Measurements from ENCODE around the gene EIF2S2. TPM values are rescaled to one million over a fixed set of nuclear protein-coding genes. Genes with fewer than 3 reads are reported as not detected.

The EIF2S2 gene
- total RNA-seq, 1 experiment from 2014 or later = 121 TPM

DNA sequence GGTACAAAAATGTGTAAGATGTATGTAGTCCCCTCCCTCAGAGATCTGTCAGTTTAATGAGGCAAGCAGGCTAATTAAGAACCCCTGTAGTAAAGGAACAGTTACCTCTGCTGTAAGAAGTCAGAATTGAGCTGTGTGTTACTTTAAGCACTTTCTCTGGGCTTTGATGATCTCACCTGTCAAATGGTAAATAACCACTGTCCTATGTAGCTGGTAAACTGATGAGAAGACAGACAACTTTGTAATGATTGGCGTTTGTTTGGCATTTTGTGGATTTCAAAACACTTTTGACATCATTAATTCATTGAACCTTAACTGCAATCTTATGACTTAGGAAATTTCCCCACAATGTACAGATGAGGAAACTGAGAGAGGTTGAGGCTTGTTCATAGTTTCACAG lies 62.7 kb downstream of the EIF2S2 start:
- Histone ChIP-seq H3K79me2 (ENCODE audit: insufficient read depth, low read length) (peaks cover 90% of the 10 kb centered on the region), H3K27ac (ENCODE audit: low read depth, low read length) (no peak overlapping the region), H3K4me1 (ENCODE audit: control insufficient read depth in 1 of 2, insufficient read depth in 2 of 2, low read length in 2 of 2) (no peaks in the 10 kb centered on the region), H4K20me1 (ENCODE audit: insufficient read depth) (0 out of 2 replicates have a peak, but pooled peaks cover 3% of the 10 kb centered on the region), H3K9me2 (ENCODE audit: insufficient read depth) (no peaks in the 10 kb centered on the region), H3K9ac (ENCODE audit: low read length) (no peak overlapping the region), H3K9me3 (ENCODE audit: control insufficient read depth in 1 of 2, insufficient read depth in 1 of 2, low read depth in 1 of 2, low read length in 2 of 2) (no peaks in the 10 kb centered on the region), H3K27me3 (ENCODE audit: insufficient read depth, low read length) (no peaks in the 10 kb centered on the region), H2AFZ (ENCODE audit: low read depth, low read length, poor library complexity, severe bottlenecking) (no peak overlapping the region), H3K4me3 (replicated peaks in 1 of 2; ENCODE audit: low read depth in 1 of 2, low read length in 2 of 2) (no peak overlapping the region), H3K36me3 (ENCODE audit: control insufficient read depth in 1 of 2, insufficient read depth in 2 of 2, low read length in 2 of 2) (no peaks in the 10 kb centered on the region), H3K4me2 (ENCODE audit: low read length) (no peak overlapping the region)
- CTCF ChIA-PET = no interaction called here
- TF ChIP-seq POLR2A (IDR thresholded peaks at IDR 0.05; ENCODE audit: borderline replicate concordance, extremely low read depth, insufficient read depth, insufficient read length) = no peak
- TF ChIP-seq YY1 (IDR thresholded peaks at IDR 0.05; ENCODE audit: extremely low read depth, insufficient replicate concordance, low read depth, low read length) = no peak
- no peak for TF ChIP-seq SIN3A (IDR thresholded peaks at IDR 0.05; ENCODE audit: low read depth)
- TF ChIP-seq SRF (IDR thresholded peaks at IDR 0.05; ENCODE audit: low read depth) = no peak
- TF ChIP-seq EZH2phosphoT487 (IDR thresholded peaks at IDR 0.05; ENCODE audit: borderline replicate concordance) = no peak
- no peak for TF ChIP-seq FOSL1 (IDR thresholded peaks at IDR 0.05; ENCODE audit: low read depth)
- TF ChIP-seq, protein P1, sequence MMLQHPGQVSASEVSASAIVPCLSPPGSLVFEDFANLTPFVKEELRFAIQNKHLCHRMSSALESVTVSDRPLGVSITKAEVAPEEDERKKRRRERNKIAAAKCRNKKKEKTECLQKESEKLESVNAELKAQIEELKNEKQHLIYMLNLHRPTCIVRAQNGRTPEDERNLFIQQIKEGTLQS (IDR thresholded peaks at IDR 0.05) = no peak
- TF ChIP-seq CBX3 (IDR thresholded peaks at IDR 0.05; ENCODE audit: low read depth) = no peak
- TF ChIP-seq, protein P2, sequence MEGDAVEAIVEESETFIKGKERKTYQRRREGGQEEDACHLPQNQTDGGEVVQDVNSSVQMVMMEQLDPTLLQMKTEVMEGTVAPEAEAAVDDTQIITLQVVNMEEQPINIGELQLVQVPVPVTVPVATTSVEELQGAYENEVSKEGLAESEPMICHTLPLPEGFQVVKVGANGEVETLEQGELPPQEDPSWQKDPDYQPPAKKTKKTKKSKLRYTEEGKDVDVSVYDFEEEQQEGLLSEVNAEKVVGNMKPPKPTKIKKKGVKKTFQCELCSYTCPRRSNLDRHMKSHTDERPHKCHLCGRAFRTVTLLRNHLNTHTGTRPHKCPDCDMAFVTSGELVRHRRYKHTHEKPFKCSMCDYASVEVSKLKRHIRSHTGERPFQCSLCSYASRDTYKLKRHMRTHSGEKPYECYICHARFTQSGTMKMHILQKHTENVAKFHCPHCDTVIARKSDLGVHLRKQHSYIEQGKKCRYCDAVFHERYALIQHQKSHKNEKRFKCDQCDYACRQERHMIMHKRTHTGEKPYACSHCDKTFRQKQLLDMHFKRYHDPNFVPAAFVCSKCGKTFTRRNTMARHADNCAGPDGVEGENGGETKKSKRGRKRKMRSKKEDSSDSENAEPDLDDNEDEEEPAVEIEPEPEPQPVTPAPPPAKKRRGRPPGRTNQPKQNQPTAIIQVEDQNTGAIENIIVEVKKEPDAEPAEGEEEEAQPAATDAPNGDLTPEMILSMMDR (IDR thresholded peaks at IDR 0.05 in 2 of 3, conservative IDR thresholded peaks at IDR 0.05 in 1 of 3; ENCODE audit: borderline replicate concordance in 1 of 3, insufficient read depth in 1 of 3, low read depth in 2 of 3, low read length in 2 of 3) = no peak
- RAD21 ChIA-PET (ENCODE audit: low non-redundant PET in 1 of 2, low total read pairs in 2 of 2, uncharacterized antibody in 2 of 2, unreplicated experiment in 2 of 2) = no interaction called here
- no TSS peak for BruUV-seq (replicated peaks)
- POLR2A ChIA-PET = no interaction called here
- DNase-seq (ENCODE audit: low read depth, low spot score) (no peak), ATAC-seq (no peak)
- intact Hi-C loops (cut with micrococcal nuclease) = no loop called here

DNA sequence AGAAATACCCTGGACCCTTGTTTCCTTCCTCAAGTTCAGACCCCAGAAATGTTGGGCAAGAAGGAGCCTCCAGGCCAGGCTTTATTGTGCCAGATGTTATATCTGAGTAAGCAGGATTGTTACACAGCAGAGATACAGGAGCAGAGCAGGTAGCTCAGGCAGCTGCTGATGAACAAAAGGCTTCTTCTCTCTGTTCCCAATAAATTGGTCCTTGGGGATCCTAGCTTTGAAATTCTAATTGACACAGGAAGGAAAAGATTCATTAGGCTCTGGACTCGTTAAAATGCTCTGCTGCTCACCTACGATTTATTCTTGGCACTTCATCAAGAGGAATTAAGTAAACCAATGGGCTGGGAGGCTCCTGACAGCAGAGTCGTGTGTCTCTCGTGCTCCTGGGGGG lies 64.1 kb downstream of the EIF2S2 start:
- Histone ChIP-seq H3K4me2 (ENCODE audit: low read length) (no peak overlapping the region), H3K4me3 (replicated peaks in 1 of 2; ENCODE audit: low read depth in 1 of 2, low read length in 2 of 2) (no peak overlapping the region), H3K4me1 (ENCODE audit: control insufficient read depth in 1 of 2, insufficient read depth in 2 of 2, low read length in 2 of 2) (no peaks in the 10 kb centered on the region), H3K27ac (ENCODE audit: low read depth, low read length) (no peak overlapping the region), H4K20me1 (ENCODE audit: insufficient read depth) (0 out of 2 replicates have a peak, but pooled peaks cover 3% of the 10 kb centered on the region), H3K79me2 (ENCODE audit: insufficient read depth, low read length) (peaks cover 90% of the 10 kb centered on the region), H2AFZ (ENCODE audit: low read depth, low read length, poor library complexity, severe bottlenecking) (no peak overlapping the region), H3K9me2 (ENCODE audit: insufficient read depth) (no peaks in the 10 kb centered on the region), H3K36me3 (ENCODE audit: control insufficient read depth in 1 of 2, insufficient read depth in 2 of 2, low read length in 2 of 2) (no peaks in the 10 kb centered on the region), H3K9me3 (ENCODE audit: control insufficient read depth in 1 of 2, insufficient read depth in 1 of 2, low read depth in 1 of 2, low read length in 2 of 2) (no peaks in the 10 kb centered on the region), H3K27me3 (ENCODE audit: insufficient read depth, low read length) (no peaks in the 10 kb centered on the region), H3K9ac (ENCODE audit: low read length) (no peak overlapping the region)
- BruUV-seq (replicated peaks) = no TSS peak
- RAD21 ChIA-PET (ENCODE audit: low non-redundant PET in 1 of 2, low total read pairs in 2 of 2, uncharacterized antibody in 2 of 2, unreplicated experiment in 2 of 2) = no interaction called here
- CTCF ChIA-PET = no interaction called here
- POLR2A ChIA-PET = no interaction called here
- ATAC-seq (no peak), DNase-seq (ENCODE audit: low read depth, low spot score) (no peak)
- intact Hi-C loops (cut with micrococcal nuclease) = no loop called here
- TF ChIP-seq CEBPB (IDR thresholded peaks at IDR 0.05; ENCODE audit: low read depth) (no peak), FOSL1 (IDR thresholded peaks at IDR 0.05; ENCODE audit: low read depth) (no peak), POLR2A (IDR thresholded peaks at IDR 0.05; ENCODE audit: borderline replicate concordance, extremely low read depth, insufficient read depth, insufficient read length) (no peak), SIN3A (IDR thresholded peaks at IDR 0.05; ENCODE audit: low read depth) (no peak), RAD21 (IDR thresholded peaks at IDR 0.05; ENCODE audit: low read depth) (no peak), ZFX (IDR thresholded peaks at IDR 0.05) (no peak), EZH2 (IDR thresholded peaks at IDR 0.05) (no peak), TCF7L2 (IDR thresholded peaks at IDR 0.05; ENCODE audit: borderline replicate concordance, extremely low read depth, insufficient read depth, insufficient read length) (no peak)
- TF ChIP-seq, protein P3, sequence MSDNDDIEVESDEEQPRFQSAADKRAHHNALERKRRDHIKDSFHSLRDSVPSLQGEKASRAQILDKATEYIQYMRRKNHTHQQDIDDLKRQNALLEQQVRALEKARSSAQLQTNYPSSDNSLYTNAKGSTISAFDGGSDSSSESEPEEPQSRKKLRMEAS (IDR thresholded peaks at IDR 0.05) = no peak
- TF ChIP-seq, protein P1 (IDR thresholded peaks at IDR 0.05) = no peak

All from HCT116 (cell line).